Kidney tubule cell (primary cell): Measurements from ENCODE around the gene TBC1D10A.

Experiments
- DNase-seq: peaks from one replicate; pipeline ENCODE4 v3.0.0-alpha.2; 2018; ENCODE audit warnings: low spot score

TBC1D10A gene

DNA sequence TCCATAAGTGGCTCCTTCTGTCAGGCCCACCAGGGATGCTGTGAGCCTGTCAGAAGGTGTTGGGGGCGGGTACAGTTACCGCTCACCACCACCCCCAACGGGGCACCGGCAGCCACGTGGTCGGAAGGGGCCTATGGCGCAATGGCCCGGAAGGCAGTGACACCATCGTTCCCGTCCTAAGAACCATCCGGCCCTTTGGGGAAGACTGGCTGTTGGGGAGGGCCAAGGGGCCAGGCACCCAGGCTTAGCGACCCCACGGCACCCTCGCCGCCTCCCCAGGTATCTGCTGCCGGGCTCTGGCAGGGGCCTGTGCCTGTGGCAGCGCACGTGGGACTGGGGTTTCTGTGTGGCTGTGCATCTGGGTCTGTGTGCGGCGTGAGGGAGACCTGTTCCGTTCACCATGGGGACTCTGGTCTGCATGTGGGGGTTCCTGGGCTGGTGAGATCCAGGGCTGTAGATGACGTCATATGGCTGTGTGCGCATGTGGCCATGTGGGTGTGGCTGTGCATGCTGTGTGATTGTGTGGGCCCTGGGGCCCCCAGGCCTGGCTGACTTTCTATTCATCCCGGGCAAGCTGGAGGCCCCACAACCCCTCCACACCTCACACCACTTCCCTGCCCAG lies 60.8 kb downstream of the TBC1D10A start:
- no peak for DNase-seq

DNA sequence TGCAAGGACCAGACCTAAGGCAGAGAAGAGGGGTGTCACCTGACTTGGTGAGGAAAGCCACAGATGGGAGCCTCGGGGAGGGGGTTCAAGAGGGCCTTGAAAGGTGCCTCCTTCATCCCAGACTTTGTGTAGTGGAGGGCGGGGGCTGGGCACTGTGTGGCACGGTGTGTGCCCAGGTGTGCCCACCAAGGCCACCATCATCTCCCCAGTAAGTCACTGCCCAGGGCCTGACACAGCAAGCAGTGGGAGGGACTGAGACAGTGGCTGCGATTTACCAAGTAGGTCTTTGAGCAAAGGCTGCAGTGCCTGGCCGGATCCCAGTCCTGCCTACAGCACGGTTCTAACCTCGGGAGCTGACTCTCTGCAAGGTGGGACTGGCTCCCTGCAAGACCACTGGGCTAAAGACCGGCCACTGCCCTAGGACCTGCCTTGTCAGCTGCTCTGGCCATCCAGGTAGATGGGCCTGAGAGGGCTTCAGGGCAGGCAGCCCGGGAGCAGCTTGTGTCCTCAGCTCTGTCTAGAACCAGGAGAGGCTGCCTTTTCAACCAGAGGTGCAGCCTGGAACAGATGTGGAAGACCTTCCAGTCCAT lies 61.5 kb downstream of the TBC1D10A start:
- DNase-seq: no peak

DNA sequence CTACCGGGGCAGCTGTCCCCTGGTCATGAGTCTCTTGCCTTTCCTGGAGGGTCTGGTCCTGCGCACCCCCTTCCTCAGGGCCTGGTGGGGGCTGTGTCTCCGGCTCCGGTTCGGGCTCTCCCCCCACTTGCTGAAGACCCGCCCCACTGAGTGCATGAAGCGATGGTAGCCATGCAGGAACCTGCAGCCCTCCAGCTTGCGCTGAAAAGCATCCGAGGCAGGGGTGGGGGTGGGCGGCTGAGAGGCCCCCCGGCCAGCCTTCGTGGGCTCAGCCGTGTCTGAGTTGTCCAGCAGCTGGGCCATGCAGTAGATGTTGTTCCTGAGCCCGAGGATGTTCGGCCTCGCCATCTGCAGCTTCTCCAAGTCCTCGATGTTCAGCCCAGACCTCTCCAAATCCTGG lies 62.9 kb downstream of the TBC1D10A start:
- DNase-seq: no peak

DNA sequence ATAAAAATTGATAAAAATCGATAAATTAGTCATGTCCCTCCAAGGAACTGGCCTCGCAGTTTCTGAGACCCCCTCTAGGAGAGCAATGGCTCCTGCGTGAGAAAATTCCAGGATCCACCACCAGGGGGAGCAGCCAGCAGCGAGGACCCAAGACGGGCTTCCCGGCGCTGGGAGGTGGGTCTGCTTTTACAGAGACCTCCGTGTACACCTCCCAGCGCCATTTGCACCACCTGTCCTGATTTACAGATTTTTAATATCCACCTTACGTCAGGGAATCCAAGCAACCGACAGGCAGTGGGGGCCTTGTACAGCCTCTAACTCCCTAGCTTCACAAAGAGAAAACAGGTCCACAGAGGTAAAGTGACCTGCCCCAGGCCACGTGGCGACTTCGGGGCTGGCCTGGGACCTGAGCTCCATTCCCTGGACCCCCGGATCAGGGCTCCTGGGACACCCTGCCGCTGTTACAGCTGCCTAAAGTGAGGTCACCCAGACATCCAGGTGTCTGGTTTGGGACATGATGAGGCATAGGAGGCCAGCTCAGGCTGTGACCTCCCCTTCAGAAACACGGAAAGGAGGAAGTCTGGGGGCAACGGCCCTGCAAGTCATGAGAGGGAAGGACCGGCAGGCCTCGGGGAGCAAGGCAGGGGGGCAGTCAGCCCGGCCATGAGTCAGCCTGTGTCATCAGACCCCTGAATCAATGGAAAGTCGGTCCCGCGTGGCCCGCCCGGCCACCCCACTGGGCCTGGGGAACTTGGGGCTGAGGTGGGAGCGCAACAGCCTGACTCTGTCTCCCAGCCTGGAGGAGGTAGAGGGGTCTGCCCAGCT lies 63.6 kb downstream of the TBC1D10A start:
- peak; percentile 76 for DNase-seq

DNA sequence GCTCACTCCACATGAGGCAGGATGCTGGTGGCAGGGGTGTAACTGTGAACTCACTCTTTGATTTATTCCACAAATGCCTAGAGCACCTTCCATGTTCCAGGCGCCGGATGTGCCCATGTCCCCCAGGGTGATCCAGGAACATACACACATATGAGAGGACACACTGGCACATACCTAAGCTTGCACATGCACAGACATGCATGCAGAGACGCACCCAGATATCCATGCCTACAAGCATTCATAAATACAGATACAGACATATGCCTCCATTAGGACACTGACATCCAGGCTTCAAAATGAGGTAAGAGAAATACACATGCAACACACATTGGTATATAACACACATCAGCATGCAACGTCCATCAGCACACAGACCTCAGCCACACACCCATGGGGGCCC lies 64.6 kb downstream of the TBC1D10A start:
- no peak for DNase-seq

DNA sequence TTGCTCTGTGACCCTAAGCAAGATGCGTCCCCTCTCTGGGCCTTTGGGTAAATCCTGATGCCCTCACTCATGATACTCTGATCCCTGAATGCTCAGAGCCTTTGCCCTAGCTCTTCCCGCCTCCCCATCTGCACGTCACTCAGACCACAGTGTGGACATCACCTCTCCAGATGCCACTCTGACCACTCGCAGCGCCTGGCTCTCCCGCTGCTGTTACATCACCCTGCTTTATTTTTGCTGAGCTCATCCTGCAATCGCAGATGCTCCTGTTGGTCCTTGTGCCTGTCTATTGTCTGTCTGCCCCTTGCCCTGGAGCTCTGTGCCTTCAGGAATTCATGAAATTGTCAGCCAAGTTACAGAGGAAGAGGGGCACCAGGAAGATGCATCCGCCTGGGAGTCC lies 65.6 kb downstream of the TBC1D10A start:
- peak; percentile 26 for DNase-seq

DNA sequence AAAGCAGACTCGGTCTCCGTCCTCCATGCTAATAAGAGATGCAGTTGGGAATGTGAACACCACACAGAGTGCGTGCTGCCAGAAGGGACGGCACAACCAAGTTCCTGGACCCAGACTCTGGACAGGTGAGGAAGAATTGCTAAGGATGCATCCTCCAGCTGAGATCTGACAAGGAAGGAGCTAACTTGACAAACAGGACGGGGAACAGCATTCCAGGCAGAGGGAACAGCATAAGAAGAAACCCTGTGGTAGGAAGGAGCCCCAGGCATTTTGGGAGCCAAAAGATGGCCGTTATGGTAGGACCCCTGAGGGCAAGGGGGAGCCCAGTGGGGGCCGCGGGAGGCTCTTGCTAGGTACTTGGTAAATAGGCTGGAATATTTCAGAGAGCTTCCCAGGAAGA lies 66.1 kb downstream of the TBC1D10A start:
- DNase-seq: no peak

DNA sequence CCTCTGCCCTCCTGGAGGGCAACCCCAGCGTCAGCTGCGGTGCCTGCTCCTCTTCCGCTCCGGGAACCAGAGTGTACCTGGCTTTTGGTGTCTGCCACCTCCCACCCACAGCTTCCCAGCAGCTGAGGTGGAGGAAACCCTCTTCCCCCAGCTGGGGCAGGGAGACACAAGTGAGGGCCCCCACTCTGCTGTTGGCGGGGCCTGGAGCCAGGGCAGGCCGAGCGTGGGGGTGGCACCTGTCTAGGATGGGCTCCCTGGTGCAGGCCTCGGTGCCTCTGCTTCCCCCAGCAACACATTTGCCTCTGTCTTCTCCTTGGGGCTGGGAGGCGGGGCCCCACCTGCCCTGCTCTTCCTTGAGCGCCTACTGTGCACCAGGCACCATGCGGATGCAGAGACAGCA lies 66.5 kb downstream of the TBC1D10A start:
- no peak for DNase-seq

DNA sequence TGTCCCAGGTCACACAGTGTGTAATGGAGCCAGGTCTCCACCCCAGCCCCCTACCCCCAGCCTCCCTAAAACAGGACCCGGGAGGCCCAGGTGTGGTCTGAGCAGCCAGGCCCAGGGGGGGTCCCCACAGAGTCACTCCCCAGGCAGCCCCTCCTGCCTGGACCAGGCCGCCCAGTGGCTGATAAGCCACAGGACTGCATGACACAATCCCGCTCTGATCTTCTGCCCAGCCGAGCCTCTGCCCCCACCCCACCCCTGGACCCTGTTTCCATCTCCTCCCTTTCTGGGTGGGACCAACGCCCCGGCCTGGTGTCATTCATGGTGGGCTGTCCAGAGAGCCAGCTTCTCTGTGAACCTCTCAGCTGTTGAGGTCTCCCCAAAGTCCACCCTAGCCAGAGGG lies 72.4 kb downstream of the TBC1D10A start:
- peak; percentile 33 for DNase-seq

DNA sequence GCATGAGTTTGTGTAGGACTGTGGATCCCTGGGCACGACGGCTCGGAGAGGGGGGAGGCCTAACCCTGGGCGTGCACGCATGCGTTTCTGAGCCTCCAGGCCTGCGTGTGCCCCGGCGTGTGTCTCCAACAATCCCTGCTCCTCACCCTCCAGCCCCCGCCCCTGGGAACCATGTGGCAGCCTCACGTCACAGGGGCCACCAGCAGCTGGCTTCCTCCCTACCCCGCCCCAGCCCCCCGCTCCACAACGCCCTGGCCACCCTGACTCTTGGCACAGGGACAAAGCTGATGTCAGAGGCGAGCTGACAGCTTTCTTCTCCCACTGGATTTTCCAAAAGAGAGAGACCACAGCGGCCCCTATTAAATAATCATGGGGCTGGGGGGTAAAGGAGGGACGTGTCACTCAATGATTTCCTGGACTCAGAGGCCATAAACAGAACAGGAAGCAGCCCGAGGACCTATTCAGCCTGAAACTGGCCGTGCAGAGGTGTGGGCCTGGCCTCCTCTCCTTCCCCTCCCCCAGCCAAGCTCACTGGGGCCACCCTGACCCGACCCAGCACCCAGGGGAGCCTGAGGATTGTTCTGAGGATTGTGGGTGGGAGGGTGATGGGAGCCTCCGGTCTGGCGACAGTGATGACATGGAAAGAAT lies 73.4 kb downstream of the TBC1D10A start:
- peak; percentile 98 for DNase-seq

DNA sequence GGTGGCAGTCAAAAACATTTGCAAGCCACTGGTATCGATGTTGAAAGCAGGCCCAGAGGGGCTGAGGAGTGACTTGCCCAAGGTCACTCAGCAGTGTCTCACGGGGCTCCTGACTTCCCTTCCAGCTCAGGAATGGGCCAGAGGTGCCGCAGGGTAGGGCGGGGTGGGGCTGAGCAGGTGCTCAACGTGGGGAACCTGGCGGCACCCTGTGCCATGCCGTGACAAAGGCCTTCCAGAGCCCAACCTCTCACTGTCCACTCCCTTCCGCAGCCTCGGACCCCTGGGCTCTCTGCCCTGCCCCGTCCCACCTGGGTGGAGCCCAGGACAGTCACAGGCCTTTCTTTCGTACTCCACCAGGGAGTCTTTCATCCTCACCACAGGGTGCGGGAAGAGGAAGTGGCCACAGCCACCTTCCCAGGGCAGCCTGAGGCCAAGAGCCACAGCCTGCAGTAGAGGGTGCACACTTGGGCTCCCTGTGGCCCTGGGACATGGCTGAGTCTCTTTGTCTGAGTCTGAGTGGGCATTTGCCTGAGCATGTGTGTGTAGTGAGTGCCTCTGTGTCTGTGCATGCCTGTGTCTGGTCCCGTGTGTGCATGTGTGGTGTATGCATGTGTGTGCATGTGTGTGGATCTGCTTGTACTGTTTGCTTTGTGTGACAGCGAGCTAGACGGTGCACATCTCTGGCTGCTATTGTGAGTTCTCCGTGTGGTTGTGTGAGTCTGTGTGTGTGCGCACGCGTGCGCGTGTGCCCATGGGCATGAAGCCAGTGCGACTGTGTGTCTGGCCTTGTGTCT lies 74.1 kb downstream of the TBC1D10A start:
- peak; percentile 83 for DNase-seq

DNA sequence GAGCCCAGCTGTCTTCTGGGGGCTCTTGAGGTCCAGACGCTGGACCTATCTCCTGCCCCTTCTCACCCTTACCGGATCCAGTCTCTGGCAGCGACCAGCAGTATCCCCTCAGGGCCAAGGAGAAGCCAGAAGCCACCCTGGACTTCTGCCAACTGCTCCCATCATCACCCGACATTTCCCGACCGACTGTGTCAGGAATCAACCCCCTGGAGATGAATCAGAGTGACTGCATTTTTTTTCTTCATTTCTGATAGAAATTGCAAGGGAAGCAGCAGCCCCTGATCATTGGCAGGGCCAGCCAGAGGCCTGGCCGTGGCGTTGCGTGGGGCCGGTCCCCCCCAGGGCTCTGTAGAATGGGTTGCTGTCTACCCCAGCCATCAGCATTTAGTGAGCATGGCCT lies 75.0 kb downstream of the TBC1D10A start:
- peak; percentile 93 for DNase-seq

DNA sequence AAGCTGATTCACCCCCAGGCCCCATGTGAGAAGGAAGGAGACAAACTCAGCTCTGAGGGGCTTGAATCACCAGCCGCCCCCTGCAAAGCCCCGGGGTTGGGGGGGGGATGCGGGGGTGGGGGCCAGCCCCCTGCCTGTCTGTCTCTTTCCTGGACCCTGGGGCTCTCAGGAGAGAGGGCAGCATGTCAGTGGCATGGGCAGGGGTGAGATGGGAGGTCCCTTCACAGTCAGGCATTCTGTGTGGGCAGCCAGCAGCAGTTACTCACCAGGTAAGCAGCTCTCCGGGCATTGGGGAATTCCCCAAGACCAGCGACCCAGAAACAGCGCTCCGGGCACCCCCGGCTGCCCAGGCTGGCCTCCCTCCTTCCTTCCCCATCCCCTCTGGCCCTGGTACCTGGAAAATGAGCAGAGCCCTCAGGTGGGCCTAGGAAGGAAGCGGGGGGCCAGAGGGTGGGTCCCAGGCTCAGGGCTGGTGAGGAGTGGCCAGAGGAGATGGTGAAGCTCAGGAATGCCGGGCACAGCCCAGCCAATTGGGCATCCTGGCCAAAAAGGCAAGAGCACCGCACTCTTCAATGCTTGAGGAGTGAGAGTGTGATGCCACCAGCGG lies 76.0 kb downstream of the TBC1D10A start:
- DNase-seq: peak; percentile 99

DNA sequence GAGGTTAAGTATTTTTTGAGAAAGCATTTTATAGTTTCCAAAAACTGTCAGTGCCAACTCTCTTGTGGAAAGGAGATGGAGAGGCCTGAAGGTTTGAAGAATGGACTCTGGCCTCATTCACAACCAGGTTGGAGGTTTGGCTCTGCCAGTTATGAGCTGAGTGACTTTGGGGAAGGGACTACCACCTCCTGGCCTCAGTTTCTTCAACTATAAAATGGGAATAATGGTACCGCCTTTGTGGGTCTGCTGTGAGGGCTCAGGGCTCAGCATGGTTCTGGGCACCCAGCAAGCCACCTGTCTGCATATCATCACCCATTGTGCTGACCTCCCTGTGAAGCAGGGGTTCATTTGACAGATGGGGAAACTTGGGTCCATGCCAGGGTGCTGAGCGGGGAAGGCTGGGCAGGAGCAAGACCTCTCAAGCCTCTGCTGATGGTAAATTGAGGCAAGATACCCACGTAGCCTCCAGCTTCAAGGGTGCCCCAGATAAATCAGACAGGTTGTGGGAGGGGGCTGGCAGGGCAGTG lies 76.6 kb downstream of the TBC1D10A start:
- DNase-seq: no peak

DNA sequence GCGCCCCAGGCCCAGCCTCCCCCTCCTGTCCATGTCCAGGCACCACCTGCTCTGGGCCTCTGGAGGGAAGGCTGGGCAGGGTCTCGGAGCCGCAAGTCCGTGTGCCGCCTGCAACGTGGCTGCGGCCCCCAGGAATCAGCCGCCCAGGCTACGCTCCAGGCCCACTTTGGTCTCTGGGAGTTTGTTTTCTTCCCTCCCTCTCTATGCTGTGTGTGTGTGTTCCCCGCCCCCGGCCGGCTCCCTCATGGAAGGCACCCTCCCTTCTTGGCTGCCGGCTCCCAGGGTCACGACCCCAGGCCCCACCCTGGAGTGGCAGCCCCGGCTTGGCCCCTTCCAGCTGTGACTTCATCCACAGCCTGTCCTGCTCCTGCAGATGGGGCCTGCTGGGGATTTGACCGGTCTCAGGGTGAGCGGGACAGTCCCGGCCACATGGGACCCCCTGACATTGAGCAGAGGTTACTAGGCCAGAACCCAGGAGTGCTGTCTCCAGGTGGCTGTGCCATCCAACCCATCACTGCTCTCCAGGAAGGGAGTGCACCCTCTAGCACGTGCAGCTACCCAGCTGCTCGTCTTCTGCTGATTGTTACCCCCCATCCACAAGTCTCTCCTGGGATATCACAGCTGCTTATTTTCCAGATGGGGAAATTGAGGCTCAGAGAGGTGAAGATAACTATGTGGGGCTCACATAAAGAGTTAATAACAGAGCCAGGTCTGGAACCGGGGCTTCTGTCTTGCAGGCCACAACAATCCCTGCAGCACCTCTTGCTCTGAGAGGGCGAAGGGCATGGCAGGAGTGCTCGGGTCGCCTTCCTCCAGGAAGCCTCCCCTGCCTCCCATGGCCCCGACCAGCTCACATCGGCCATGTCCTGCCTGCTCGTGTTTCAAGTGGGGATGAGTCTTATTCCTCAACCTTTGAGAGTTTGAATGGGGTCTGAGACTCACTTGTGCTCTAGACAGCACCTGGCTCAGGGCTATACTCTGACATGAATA lies 77.4 kb downstream of the TBC1D10A start:
- DNase-seq: peak; percentile 72

DNA sequence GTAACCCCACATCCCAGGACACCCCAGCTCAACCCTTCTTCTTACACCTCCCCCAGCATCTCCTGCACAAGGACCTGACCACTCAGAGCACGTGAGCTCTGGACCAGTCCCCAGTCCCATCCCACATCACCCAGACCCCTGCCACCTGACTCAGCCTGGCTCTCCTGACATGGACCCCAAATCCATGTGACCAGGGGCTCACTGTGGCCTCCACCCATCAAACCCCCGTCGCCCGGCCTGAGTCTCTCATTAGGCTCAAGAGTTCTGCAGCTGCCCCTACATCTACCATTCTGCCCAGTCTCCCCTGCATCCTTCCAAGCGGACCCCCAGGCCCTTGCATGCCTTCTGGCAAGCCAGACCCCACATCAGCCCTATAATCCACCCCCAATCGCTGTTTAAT lies 78.3 kb downstream of the TBC1D10A start:
- DNase-seq: no peak

DNA sequence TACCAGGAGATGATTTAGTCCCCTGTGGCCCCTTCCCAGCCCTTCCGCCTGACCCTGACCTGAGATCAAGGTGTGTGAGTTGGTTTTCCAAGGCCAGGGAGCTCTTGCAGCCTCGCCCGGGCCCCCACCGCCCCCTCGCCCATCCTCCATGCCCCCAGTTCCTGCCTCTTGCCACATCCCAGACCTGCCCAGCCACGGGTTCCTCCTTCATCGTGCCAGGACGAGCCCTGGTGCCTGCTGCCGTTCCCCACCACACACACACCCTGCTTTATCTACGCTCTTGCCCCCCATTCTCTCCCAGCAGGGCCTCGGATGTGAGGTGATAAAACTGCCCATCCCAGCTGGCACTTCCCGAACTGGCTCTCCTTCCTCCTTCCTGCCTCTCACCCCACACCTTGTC lies 78.8 kb downstream of the TBC1D10A start:
- peak; percentile 33 for DNase-seq

DNA sequence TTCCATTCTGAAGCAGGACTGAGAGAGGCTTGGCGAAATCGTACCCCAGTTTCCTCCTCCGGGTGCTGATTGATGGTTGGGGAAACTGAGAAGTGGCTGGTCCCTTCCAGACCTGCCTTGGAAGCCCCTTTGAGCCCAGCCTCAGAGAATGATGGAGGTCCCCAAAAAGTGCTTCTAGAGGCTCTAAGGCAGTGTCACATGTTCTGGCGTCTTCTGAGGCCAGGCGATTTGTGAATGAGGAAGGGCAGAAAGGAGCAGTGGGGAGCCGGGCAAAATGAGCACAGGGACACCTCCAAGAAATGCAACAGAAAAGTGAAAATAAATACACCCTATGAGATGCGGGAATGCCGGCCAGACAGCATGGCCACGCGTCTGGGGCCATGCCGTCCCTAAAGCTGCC lies 79.2 kb downstream of the TBC1D10A start:
- peak; percentile 26 for DNase-seq

DNA sequence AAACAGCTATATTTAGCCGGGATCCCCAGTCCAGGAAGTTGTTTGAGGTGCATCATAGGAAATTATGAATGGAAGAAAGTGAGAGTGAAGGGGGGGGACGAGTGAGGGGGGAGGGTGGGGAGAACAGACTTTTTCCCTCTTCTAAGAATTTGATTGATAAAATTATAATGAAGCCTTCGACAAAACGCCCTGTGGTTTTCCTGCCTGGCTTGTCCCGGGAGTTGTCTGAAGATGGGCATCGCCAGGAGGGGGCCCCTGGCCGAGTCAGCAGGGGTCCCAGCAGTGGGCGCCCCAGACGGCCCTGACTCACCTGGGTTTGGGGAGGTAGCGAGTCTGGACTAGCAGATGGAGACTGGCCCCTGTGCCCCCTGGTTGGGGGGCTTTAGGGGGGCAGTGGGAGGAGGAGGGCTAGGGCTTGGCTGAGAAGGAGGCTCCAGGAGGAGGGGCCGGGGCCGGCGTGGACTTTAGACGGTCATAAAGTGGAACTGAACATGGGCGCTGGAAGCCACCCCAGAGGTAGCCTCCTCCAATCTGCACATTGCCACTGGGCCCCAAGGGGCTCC lies 79.8 kb downstream of the TBC1D10A start:
- peak; percentile 90 for DNase-seq
